Heart left ventricle (tissue), 16 donors: ENCODE data around the gene EPG5. TPM values are rescaled to one million over a fixed set of nuclear protein-coding genes. Genes with fewer than 3 reads are reported as not detected.
A peak's percentile ranks its signal among the peaks of the same experiment; 100 is the strongest.

Experiments used
- ATAC-seq, 4 donors: fragments of 200-7000 bp; cut with Tn5 transposase; one replicate each; pipeline ENCODE4 v1.9.1; 2020 to 2022; ENCODE audit warnings: moderate library complexity in 4 of 4, mild to moderate bottlenecking in 3 of 4, moderate number of reproducible peaks in 1 of 4
- DNase-seq, 5 donors: peaks; one replicate each; pipeline ENCODE4 v3.0.0-alpha.2; 2020
- H3K27ac ChIP-seq, 12 donors: fragments of 200-600 bp; sonication (generic) in 4 of 12; one replicate each; pipeline versions ENCODE4 v1.5.0 to v1.8.0; 2016 to 2022; ENCODE audit warnings: mild to moderate bottlenecking in 2 of 12
- H3K27me3 ChIP-seq, 9 donors: fragments of 200-600 bp; sonication (generic) in 2 of 9; one replicate each; pipeline versions ENCODE4 v1.5.1 to v1.8.0; 2016 to 2022; ENCODE audit warnings: mild to moderate bottlenecking in 3 of 9
- H3K36me3 ChIP-seq, 9 donors: fragments of 200-600 bp; sonication (generic) in 2 of 9; one replicate each; pipeline versions ENCODE4 v1.5.0 to v1.8.0; 2018 to 2022; ENCODE audit warnings: mild to moderate bottlenecking in 2 of 9
- H3K4me1 ChIP-seq, 12 donors: fragments of 200-600 bp; sonication (generic) in 4 of 12; one replicate each; pipeline versions ENCODE4 v1.5.0 to v1.8.0; 2016 to 2022; ENCODE audit warnings: mild to moderate bottlenecking in 3 of 12
- H3K4me3 ChIP-seq, 12 donors: fragments of 200-600 bp; sonication (generic) in 4 of 12; one replicate each; pipeline versions ENCODE4 v1.5.0 to v1.8.0; 2017 to 2022; ENCODE audit warnings: mild to moderate bottlenecking in 9 of 12, moderate library complexity in 4 of 12
- H3K9me3 ChIP-seq, 12 donors: fragments of 200-600 bp; sonication (generic) in 4 of 12; one replicate each; pipeline versions ENCODE4 v1.5.0 to v1.8.0; 2016 to 2022; ENCODE audit warnings: mild to moderate bottlenecking in 1 of 12
- CTCF ChIP-seq, 12 donors: fragments of 200-600 bp; sonication (generic) in 4 of 12; IDR thresholded peaks; one replicate each; pipeline versions ENCODE4 v1.5.0 to v1.8.0; 2018 to 2022; ENCODE audit warnings: antibody characterized with exemption in 12 of 12, mild to moderate bottlenecking in 5 of 12
- POLR2A ChIP-seq, 2 donors: fragments of 450-650 bp; IDR thresholded peaks; one replicate each; pipeline ENCODE4 v1.6.1; 2017; ENCODE audit warnings: antibody characterized with exemption in 2 of 2, mild to moderate bottlenecking in 2 of 2, moderate library complexity in 2 of 2
- WGBS, 4 donors: extraction: QIAGEN DNeasy Blood & Tissue Kit in 2 of 4; methylation state at CpG; one replicate each; pipeline versions ENCODE4 v1.1.5 to v1.1.7; 2013 to 2018; 5-methylcytosine and 5-hydroxymethylcytosine counted together
- intact Hi-C, 10 donors: fragments of 100-400 bp; cut with DNase I; formaldehyde crosslinking; loops; one replicate each; pipeline versions ENCODE4 v1.11.1 to v1.14.2; 2022
- polyA plus RNA-seq, 2 donors: library from polyadenylated mRNA; stranded (reverse); fragments of 200-250 nt; gene quantifications; one replicate each; pipeline ENCODE4 v1.2.3, GENCODE V29; 2013
- total RNA-seq, 9 donors: library from RNA; depleted of rRNA in 2 of 9; stranded (reverse); fragments of >200 nt in 2 of 9; fragmentation: NEBNext Ultra II Directional in 3 of 9; extraction: Animal tissue kit (Norgen Biotek cat#: 25700) in 3 of 9; gene quantifications; one replicate each; pipeline versions ENCODE4 v1.1.0 to v1.2.4, GENCODE V29; 2016 to 2023
- donor health status: ischemic (EF 13 %, LVEDD 7.1; RV severe dilation, severe dysfunction).
- donor health status: healthy with polysubstance abuse.
- donor health status: DM: no; HTN: yes; CAD: no.
- donor health status: DM: no; HTN: no; CAD: no.
- donor health status: ischemic (EF 25% LVEDD 6.9; RV normal size, moderate dysfunction).
- donor health status: ischemic (EF 25% LVEDD 5.7; RV mildly dilated, moderate dysfunction).
- donor health status: healthy.
- donor health status: DM: yes; HTN: yes; CAD: no.
- donor health status: ischemic (EF 35%, LVEDD 5.7; RV mildly dilated, moderate dysfunction).
- donor health status: nonischemic (EF 11% LVEDD 7.7; RV severe dilation, severe dysfunction).
- donor health status: DM: yes; HTN: yes; CAD: no.
- donor health status: PGD.
- donor health status: ischemic (EF 29% LVEDD 5.4; RV normal size, mild dysfunction).
- donor health status: nonischemic (EF 23%, LVEDD 6.1; RV moderate dilation, normal function).

The EPG5 gene
- total and polyA plus RNA-seq, 11 donors, result 7.9 to 37.8 (median 23.5) TPM

DNA sequence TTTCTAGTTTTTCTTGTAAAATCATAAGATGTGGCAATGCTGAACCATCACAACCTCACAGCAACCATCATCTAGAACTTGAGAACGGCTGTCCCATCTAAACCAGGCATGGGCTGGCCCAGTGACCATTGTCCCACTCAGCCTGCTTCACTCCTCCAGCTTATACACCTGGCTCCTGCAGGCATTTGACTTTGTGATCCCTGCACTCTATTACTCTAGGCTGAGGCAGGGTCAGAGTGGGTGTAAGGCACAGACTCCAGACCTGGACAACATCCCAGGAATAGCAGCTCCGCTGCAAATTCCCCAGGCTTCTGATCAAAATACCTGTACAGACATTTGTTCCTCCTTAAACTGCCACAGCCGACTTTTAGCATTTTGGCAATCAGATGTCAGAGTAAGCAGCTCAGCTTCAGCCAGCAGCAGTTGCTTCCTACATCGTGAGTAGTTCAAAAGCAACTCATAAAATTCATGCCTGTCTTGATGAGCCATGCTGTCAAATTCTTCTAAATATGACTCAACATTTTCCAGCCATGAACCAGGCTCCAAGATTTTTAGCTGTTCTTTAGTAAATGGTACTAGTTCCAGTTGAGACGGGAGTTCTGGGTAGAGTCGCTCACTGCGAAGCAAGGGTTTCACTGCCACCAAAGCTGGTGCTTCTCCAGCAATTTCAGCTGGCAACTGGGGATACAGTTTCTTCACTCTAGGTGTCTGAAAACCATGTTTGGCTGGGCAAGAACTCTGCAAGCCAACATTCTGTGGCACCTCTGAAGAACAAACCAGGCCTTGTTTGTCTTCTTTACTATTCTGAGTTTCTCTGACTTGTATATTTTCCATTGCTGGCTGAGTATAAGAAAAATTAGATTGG, 12.8 kb downstream of the EPG5 start:
- Histone ChIP-seq H3K27me3 (no peaks in the 10 kb centered on the region), H3K4me1 (peaks cover 0 to 19% (median 0%) of the 10 kb centered on the region in 12 donors), H3K36me3 (peaks cover 0 to 73% (median 54%) of the 10 kb centered on the region in 9 donors), H3K4me3 (no peak overlapping the region), H3K27ac (no peak overlapping the region), H3K9me3 (no peaks in the 10 kb centered on the region)
- TF ChIP-seq POLR2A (IDR thresholded peaks at IDR 0.05) (no peak), CTCF (IDR thresholded peaks at IDR 0.05) (no peak)
- no peak for ATAC-seq
- no peak for DNase-seq
- 88 to 96% (median 89%) methylated on average over 7 of the region's 7 CpGs for WGBS, 4 donors
- intact Hi-C loops, result loop anchor here in 1 of 10 donors (5.0 kb wide), 1 partner anchor 118 kb away; the partner anchor contains the start of gene PSTPIP2

DNA sequence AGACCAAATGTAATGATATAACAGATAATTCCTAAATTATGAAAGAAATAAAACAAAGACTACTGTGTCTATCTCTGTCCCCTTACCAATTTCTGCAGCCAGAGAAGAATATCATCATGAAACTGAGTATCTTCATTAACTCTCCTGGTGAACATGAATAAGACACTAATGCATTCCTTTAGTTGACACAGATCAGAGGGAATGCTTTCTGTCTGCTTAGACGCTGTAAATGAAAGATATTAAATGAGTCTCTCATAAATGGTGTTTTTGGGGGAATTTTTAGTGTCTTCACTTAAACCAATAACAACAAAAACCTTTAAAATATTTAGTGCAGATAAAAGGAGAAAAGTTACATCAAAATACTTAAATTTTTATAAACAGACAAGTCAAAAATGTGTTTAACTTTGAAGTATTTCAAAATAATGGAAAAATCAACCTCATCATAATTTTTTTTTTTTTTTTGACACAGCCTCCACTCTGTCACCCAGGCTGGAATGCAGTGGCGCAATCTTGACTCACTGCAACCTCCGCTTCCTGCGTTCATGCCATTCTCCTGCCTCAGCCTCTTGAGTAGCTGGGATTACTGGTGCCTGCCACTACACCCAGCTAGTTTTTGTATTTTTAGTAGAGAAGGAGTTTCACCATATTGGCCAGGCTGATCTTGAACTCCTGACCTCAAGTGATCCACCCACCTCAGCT, 16.0 kb downstream of the EPG5 start:
- WGBS, 4 donors, result 79 to 95% (median 87%) methylated on average over 4 of the region's 4 CpGs
- Histone ChIP-seq H3K27me3 (no peaks in the 10 kb centered on the region), H3K36me3 (peaks cover 0 to 100% (median 85%) of the 10 kb centered on the region in 9 donors), H3K4me1 (peaks cover 0 to 10% (median 0%) of the 10 kb centered on the region in 12 donors), H3K9me3 (no peaks in the 10 kb centered on the region), H3K27ac (no peak overlapping the region), H3K4me3 (no peak overlapping the region)
- intact Hi-C loops, result loop anchor here in 1 of 10 donors (5.0 kb wide), 1 partner anchor 121 kb away; the partner anchor contains the start of gene PSTPIP2
- DNase-seq (peak in 1 of 5 donors; percentile 42), ATAC-seq (no peak)
- TF ChIP-seq POLR2A (IDR thresholded peaks at IDR 0.05) (no peak), CTCF (IDR thresholded peaks at IDR 0.05) (no peak)

DNA sequence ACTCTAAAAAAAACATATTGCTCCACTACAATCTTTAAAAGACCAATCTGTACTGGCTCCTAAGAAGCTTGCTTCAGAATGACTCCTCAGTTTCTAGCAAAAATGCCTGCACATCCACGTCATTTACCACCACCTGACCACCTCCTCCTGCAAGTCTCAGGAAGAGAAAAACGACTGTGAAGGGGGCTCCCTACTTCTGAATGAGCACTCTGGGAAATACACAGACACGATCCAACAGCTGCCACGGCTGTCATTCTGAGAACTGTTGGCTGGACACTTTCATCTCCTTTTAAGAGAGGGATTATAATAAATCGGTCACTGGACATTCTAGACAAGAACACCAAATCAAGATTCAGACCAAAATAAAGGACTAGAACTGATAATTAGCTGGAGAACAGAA, 21.5 kb downstream of the EPG5 start:
- Histone ChIP-seq H3K4me3 (no peak overlapping the region), H3K36me3 (peaks cover 0 to 100% (median 95%) of the 10 kb centered on the region in 9 donors), H3K27me3 (no peaks in the 10 kb centered on the region), H3K4me1 (no peaks in the 10 kb centered on the region), H3K9me3 (no peaks in the 10 kb centered on the region), H3K27ac (no peak overlapping the region)
- WGBS, 4 donors, result 82 to 86% (median 84%) methylated on average over 5 of the region's 5 CpGs
- intact Hi-C loops, result loop anchor here in 1 of 10 donors (2.0 kb wide), 1 partner anchor 41 kb away; no protein-coding TSS in a partner anchor
- ATAC-seq (no peak), DNase-seq (no peak)
- TF ChIP-seq CTCF (IDR thresholded peaks at IDR 0.05) (no peak), POLR2A (IDR thresholded peaks at IDR 0.05) (no peak)

DNA sequence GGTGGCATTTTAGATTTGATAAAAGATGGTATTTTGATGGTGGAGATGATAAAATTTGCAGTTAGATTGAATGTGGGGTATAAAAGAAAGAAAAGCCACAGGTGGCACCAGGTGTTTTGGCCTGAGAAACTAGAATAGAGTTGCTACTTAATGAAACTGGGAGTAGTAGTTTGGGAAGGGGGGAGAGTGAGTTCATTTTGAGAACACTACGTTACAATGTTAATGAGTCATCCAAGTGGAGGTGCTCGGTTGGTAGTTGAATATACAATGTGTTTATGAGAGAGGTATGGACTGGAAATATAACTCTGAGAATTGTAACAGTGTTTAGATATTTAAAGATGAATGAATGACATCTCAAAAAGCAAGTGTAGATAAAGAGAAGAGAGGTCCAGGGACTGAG, 26.4 kb downstream of the EPG5 start:
- H3K9me3 ChIP-seq, result no peaks in the 10 kb centered on the region
- ATAC-seq, result no peak
- no peak overlapping the region for H3K4me3 ChIP-seq
- intact Hi-C loops, result no loop called here
- peaks cover 0 to 99% (median 93%) of the 10 kb centered on the region in 9 donors for H3K36me3 ChIP-seq
- TF ChIP-seq POLR2A (IDR thresholded peaks at IDR 0.05) (no peak), CTCF (IDR thresholded peaks at IDR 0.05) (no peak)
- H3K27me3 ChIP-seq, result no peaks in the 10 kb centered on the region
- H3K4me1 ChIP-seq, result no peaks in the 10 kb centered on the region
- DNase-seq, result no peak
- WGBS, 4 donors, result 90 to 92% (median 92%) methylated on average over 2 of the region's 2 CpGs
- no peak overlapping the region for H3K27ac ChIP-seq
